Putamen (tissue), 1 donor: Measurements from ENCODE around the gene RELCH.
"Not testable (repeated sequence)": the region's sequence is repeated elsewhere in the genome, so short reads cannot be mapped to it uniquely, and the experiment has no call there.

ENCODE experiments used
- DNase-seq: peaks from one replicate; pipeline ENCODE4 v3.0.0-alpha.2; 2016; ENCODE audit warnings: low spot score

RELCH gene, protein sequence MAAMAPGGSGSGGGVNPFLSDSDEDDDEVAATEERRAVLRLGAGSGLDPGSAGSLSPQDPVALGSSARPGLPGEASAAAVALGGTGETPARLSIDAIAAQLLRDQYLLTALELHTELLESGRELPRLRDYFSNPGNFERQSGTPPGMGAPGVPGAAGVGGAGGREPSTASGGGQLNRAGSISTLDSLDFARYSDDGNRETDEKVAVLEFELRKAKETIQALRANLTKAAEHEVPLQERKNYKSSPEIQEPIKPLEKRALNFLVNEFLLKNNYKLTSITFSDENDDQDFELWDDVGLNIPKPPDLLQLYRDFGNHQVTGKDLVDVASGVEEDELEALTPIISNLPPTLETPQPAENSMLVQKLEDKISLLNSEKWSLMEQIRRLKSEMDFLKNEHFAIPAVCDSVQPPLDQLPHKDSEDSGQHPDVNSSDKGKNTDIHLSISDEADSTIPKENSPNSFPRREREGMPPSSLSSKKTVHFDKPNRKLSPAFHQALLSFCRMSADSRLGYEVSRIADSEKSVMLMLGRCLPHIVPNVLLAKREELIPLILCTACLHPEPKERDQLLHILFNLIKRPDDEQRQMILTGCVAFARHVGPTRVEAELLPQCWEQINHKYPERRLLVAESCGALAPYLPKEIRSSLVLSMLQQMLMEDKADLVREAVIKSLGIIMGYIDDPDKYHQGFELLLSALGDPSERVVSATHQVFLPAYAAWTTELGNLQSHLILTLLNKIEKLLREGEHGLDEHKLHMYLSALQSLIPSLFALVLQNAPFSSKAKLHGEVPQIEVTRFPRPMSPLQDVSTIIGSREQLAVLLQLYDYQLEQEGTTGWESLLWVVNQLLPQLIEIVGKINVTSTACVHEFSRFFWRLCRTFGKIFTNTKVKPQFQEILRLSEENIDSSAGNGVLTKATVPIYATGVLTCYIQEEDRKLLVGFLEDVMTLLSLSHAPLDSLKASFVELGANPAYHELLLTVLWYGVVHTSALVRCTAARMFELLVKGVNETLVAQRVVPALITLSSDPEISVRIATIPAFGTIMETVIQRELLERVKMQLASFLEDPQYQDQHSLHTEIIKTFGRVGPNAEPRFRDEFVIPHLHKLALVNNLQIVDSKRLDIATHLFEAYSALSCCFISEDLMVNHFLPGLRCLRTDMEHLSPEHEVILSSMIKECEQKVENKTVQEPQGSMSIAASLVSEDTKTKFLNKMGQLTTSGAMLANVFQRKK

DNA sequence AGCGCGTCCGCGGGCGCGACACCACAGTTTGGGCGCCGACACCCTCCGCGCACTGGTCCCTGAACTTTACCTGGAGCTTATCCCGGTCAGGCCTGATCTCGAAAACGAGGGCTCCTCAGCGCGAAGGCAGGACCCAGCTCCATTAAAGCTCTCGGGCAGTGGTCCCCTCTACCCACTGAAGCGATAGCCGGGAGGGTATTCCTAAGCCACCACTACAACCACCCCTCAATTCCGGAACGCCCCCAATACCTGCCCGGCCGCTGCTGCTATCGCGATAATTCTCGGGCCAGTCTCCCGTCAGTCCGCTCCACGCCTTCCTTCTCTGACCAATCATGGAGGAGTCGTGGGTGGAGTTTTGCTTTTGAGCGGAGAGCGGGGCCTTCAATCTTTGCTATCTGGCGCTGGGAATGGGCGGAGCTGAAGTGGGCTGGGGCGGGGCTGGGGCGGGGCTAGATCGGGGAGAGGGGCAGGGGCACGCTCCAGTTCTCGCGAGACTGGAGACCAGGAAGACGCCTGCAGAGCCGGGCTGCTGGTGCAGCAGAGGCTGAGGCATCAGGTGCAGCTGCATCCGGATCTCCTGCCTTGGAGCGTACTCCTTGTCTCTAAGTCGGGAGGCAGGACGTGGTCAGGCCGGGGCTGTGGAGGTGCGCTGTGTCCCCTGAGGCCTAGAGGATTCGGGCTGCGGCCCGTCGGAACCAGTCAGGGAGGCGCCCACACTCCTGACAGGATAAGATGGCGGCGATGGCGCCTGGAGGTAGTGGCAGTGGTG lies at the start of gene RELCH, which contains the start of gene PIGN:
Gene RELCH, plus strand, starts transcription at position 482 of the 769 bp plus-strand sequence. Its CDS starts 251 bp downstream, at position 733.
Gene PIGN, minus strand, starts transcription at position 283 of the 769 bp plus-strand sequence. CDS start 25,703 bp downstream, outside the sequence.
- DNase-seq, result peak; percentile 98

DNA sequence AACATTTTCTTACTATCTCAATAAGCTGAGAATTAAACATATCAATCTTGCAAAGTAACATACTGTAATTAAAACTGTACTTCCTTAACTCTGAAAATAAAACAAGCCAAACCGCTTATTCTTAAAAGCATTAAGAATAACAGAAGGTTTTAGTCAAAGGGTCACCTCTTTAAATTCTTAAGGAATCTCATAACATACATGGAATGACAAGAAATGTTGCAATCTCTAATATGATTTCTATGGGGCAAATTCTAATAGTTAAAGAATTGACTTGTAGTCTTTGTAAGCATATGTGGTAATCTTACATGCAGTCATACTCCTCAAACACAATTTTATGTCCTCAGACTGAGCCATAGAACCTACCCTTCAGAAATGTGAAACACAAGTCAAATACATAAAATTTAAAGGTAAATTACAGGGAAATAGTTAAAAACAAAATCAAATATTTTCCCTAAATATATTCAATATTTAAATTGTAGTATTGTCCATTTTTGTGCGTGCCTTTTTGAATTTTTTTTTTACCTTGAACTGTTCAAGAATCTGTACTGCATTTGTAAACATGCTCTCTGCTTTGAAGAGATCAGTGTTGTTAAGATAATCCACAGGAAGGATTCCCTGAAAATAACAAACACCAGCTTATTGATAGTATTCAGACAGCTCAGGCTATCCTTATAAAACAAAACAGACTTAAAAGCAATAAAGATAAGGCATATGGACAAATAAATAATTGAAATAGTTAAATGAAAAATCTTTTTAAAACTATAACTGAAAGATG lies 48.4 kb upstream of the RELCH start:
- DNase-seq, result no peak

DNA sequence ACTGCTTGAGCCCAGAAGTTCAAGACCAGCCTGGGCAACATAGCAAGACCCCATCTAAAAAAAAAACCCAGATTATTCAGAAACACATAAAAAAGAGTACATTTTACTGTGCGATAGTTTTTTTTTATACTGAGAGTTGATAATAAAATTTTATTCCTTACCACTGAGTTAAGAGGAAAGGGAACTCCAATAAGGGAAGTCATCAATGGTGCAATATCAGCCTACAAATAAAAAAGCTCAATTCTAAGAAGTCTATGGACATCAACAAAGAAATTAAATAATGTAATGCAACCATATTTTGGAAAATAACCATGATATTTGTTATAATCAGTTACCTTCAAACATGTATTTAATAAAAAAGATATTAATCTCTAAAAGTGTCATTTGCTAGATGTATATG lies 46.8 kb upstream of the RELCH start:
- no peak for DNase-seq

DNA sequence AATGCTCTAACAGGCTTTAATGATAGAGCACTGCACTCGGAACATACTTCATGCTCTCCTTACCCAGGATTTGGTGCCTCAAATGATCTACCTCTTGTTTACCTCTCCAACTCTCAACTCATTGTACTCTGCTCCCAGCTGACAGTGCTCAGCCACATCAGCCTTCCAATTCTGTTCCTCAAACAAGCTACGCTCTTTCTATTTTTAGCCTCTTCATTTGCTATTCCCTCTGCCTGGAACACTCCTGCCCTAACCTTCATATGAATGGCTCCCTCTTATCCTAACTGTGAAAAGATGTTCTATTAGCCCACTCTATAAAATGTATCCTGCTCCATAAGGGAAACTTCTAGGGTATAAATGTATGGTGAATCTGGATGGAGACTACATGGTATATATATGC lies 42.7 kb upstream of the RELCH start:
- DNase-seq, result no peak

DNA sequence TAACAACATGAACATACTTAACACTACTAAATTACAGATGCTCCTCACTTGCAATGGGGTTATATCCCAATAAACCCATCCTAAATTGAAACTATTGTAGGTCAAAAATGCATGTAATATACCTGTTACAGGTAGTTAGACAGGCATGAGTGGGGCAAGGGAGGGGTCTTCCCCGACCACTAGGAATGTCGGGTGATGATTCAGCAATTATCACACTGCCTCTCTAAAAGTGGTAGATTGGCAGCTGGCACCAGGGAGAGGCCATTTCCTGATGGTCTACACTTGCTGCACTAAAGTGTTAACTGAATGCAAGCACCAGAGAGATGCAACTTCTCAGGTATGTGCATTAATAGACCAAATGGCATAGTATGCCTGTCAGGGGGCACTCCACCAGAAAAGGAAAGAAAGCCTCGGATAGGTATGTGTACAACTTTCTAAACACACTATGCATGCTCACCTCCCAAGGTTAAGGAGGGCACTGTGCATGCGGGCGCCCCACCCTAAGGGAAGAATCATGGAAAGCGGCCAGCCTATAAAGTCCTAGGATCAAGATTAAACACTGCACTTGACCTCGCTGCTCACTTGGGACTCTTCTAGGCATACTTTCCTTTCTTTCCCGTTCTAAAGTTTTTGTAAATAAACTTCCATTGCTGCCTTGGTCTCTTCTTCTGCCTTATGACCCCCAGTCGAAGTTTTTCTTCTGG lies 35.8 kb upstream of the RELCH start:
- DNase-seq, result no peak

DNA sequence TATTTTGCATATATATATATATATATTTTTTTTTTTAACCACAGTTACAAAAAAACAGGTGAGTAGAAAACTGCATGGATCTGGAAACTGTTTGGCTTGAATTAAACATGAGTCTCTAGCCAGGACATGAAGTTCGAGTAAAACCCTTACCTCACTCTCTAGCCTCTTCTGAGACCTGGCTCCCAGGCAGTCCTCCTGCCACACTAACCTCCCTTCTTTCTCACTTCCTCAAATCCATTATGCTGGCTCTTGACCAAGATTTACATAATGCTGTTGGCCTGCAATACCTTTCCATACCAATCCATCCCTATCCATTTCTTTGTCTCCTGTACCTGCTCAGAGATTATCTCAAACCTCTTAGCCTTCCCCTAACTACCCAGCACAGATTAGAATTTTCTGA lies 34.2 kb upstream of the RELCH start:
- no peak for DNase-seq

DNA sequence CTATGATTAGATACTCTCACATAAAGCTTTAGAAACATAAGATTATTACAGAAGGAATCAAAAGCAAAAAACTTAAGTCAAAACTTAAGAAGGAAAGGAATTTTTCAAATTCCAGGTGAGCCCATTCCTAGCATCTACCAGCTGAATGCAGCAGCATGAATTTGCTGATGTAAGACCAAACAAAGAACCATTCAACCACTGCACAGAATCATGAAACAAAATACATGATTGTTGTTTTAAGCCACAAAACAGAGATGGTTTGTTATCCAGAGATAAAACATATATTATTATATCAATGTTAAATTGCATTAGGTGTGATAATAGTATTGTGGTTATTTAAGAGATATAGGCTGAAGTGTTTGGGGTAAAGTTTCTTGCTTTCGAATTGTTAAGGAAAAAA lies 29.2 kb upstream of the RELCH start:
- peak; percentile 14 for DNase-seq

DNA sequence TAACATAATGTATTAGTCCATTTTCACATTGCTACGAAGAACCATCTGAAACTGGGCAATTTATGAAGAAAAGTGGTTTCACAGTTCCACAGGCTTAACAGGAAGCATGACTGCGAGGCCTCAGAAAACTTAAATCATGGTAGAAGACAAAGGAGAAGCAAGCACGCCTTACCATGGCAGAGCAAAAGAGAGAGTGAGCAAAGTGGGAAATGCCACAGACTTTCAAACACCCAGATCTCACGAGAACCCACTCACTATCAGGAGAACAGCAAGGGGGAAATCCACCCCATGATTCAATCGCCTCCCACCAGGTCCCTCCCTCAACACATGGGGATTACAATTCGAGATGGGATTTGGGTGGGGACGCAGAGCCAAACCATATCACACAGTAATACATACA lies 22.7 kb upstream of the RELCH start:
- no peak for DNase-seq

DNA sequence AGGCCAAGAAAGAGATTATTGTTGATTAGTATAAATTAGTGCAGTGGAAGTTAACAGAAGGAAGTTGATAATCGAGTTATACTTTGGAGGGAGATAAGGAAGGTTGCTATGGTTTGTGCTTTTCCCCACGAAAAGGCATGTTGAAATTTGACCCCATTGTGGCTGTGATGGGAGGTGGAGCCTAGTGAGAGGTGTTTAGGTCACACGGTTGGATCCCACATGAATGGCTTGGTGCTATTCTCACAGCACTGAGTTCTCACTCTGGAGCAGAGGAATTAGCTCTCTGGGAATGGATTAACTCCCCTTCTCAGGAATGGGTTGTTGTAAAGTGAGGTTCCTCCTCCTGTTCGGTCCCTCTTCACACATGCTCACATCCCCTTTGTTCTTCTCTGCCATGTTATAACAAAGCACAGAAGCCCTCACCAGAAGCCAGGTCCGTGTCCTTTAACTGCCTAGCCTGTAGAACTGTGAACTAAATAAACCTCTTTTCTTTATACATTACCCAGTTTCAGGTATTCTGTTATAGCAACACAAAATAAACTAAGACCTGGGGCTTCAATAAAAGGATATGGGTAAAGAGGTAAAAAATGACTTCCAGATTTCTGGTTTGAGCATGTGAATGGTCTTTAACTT lies 22.1 kb upstream of the RELCH start:
- no peak for DNase-seq

DNA sequence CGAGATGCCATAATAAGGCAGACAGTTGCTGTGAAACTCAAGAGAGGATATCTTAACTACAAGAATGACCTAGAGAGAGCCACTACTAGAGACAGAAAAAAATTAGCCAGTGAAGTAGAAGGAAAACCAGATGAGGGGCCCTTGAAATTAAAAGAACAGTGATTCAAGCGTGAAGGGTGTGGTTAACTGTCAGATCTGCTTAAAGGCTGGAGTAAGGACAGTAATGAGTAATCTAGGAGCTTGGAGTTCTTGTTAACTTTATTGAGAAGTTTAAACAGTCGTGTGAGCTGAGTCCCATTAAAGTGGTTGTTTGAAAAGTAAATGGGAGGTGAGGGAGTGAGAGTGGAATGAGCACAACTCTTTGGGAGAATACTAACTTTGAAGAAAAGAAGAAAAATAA lies 21.5 kb upstream of the RELCH start:
- DNase-seq, result no peak

DNA sequence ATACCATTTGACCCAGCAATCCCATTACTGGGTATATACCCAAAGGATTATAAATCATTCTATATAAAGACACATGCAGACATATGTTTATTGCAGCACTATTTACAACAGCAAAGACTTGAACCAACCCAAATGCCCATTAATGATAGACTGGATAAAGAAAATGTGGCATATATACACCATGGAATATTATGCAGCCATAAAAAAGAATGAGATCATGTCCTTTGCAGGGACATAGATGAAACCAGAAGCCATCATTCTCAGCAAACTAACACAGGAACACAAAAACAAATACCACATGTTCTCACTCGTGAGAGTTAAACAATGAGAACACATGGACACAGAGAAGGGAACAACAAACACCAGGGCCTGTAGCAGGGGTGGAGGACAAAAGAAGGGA lies 20.5 kb upstream of the RELCH start:
- DNase-seq, result not testable (repeated sequence)

DNA sequence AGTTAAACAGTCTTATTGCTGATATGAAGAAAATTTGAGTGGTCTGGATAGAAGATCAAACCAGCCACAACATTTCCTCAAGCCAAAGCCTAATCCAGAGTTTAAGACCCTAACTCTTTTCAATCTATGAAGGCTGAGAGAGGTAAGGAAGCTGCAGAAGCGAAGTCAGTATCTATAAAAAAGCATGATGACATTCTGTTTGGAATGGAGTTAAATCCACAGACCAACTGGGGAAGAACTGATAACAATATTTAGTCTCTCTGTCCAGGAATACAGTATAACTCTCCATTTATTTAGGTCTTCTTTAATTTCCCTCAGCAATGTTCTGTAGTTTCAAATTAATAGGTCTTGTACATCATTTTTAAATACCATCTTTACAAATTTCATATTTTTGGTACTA lies 16.2 kb upstream of the RELCH start:
- DNase-seq, result no peak

DNA sequence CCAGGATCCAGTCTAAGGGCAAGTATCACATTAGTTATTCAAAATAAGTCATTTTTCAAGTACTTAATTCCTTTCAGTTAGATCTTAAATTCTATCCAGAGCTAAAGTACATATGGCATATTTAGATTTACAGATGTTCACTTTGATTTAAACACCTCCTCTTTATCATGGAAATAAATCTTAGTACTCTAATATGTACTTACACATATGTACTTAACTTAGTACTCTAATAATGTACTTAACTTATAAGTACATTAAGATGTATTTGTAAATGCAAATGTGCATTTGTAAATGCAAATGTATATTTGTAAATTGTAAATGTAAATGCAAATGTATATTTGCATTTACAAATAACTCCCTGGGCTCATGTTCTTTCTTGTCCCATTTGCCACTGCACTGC lies 14.8 kb upstream of the RELCH start:
- no peak for DNase-seq

DNA sequence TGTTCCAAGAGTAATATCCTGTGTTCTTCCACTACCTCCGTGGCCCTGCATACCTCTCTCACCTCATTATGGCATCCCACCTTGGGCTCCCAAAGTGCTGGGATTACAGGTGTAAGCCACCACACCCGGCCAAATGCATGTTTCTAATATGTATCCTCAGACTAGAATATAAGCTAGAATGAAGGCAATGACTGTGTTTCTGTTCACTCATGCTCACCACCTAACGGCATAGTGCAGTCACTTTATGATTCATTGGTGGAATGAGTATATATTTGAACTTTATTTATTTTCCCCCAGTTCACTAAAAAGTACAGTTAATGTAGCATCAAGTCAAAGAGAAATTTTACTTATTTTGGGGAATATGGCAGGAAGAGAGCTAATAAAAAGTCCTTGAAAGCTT lies 11.5 kb upstream of the RELCH start:
- DNase-seq, result no peak

DNA sequence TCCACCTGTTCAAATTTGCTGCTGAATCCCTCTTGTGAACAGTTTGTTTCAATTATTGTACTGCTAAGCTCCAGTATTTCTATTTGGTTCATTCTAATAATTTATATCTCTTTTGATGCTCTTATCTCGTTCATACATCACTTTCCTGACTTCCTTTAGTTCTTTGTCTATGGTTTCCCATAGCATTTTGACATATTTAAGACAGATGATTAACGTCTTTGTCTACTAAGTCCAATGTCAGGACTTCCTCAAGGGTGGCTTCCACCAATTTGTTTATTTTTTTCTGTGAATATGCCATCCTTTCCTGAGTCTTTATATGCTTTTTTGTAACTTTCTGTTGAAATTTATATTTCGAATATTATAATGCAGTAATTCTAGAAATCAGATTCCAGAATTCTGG lies 9.8 kb upstream of the RELCH start:
- no peak for DNase-seq

DNA sequence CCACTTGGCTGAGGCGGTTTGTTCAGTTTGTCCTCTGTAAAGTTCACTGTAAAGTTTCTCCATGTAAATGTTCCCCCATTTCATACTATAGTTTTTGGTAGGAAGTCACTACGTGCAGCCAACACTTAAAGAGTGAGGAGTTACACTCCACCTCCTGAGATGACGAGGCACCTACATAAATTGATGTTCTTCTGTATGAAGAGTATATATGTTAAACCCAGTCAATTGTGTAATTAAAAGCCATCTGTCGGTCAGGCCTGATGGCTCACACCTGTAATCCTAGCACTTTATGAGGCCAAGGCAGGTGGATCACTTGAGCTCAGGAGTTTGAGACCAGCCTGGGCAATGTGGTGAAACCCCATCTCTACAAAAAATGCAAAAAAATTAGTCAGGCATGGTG lies 7.8 kb upstream of the RELCH start:
- DNase-seq, result no peak

DNA sequence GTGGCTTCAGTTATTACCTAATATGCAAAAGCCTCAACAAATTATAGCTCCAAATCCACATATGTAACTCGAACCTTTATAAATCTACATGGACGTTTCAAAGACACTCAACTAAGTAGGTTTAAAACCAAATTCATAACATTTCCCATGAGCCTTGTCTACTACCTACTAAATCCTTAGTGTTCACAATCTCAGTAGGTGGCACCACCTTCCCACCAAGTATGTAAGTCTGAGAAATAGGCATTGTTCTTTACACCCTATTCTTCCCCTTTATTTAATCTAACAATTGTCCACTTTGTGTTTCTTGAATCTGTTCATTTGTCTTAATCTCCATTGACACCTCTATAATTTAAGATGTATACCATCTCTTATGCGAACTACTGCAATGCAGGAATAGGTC lies 4.8 kb upstream of the RELCH start:
- no peak for DNase-seq

DNA sequence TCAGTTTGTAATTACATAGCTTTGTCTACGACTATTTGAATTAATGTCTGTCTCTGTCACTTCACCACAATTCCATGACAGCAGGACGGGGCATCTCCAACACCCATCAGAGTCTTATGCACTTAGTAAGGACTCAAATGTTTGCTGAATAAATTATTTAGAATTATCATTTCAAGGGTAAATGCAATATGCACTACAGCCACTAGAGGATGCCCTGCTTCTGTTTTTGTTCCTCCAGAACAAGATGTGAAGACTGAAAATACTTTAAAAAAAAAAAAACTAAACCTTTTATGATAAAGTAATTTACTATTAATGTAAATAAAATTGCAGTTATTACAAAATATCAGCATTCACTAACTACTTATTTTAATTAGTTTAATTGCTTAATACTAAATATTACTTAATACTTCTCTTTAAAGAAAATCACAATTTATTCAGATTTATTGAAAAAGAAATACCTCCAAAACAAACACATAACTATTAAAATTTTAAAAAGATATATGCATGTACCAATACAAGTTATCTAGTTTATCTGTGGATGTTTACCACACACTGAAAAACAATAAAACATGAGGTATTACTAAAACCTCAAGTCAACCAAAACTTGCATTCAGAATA lies 3.4 kb upstream of the RELCH start:
- DNase-seq, result peak; percentile 34

DNA sequence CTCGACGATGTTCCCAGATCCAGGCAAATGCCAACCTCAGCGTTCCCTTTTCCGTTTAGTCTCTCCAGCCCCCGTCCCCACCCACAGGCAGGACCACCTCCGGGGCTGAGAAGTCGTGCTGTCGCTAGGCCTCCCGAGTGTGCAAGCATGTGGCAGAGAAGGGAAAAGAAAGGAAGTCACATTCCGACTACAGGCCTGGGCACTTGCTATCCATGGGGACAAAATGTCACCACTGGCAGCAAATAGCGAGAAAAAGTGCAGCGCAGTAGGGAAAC lies 619 bp upstream of the RELCH start:
- DNase-seq, result no peak
